WTC11 (cell line): ENCODE results near the gene ASB3. TPM values are rescaled to one million over a fixed set of nuclear protein-coding genes. Genes with fewer than 3 reads are reported as not detected.

Experiments
- ATAC-seq: fragments of 200-7000 bp; cut with Tn5 transposase; 2 replicates; pipeline ENCODE4 v1.10.0; 2021; ENCODE audit warnings: mild to moderate bottlenecking, moderate library complexity
- CTCF ChIA-PET: fragments of 300-600 bp; sonication (Branson Sonifier 250); formaldehyde crosslinking; loops from one replicate; lab custom pipeline; 2021; ENCODE audit warnings: antibody characterized with exemption; lab: Charles Lee
- POLR2A ChIA-PET: fragments of 350-600 bp; sonication (Branson Sonifier 250); formaldehyde crosslinking; loops from one replicate; lab custom pipeline; 2021; ENCODE audit warnings: antibody characterized with exemption; lab: Charles Lee
- DNase-seq: peaks from one replicate; pipeline ENCODE4 v3.0.0; 2021; ENCODE audit warnings: low spot score
- H3K27ac Mint-ChIP-seq: 2 replicates; pipeline ENCODE4 v1.8.0; 2021; ENCODE audit warnings: mixed read lengths
- H3K27me3 Mint-ChIP-seq: 2 replicates; pipeline ENCODE4 v1.8.0; 2021; ENCODE audit warnings: low read depth, mild to moderate bottlenecking, moderate library complexity, mixed read lengths
- H3K36me3 Mint-ChIP-seq: 2 replicates; pipeline ENCODE4 v1.8.0; 2021; ENCODE audit warnings: mixed read lengths
- H3K4me1 Mint-ChIP-seq: 2 replicates; pipeline ENCODE4 v1.8.0; 2022; ENCODE audit warnings: mixed read lengths
- H3K4me3 Mint-ChIP-seq: 2 replicates; pipeline ENCODE4 v1.8.0; 2021; ENCODE audit warnings: mild to moderate bottlenecking, moderate library complexity, mixed read lengths
- H3K9me3 Mint-ChIP-seq: 2 replicates; pipeline ENCODE4 v1.8.0; 2021; ENCODE audit warnings: mixed read lengths
- CBFB ChIP-seq: sonication (generic); formaldehyde crosslinking; IDR thresholded peaks from 2 replicates; pipeline ENCODE4 v1.8.1; 2022; ENCODE audit warnings: mild to moderate bottlenecking, low read depth, missing genetic modification reagents
- CREB1 ChIP-seq: sonication (generic); formaldehyde crosslinking; IDR thresholded peaks from 2 replicates; pipeline ENCODE4 v1.8.0; 2023; ENCODE audit warnings: mild to moderate bottlenecking, missing genetic modification reagents
- ERG ChIP-seq: fragments of 250-450 bp; sonication (Bioruptor Pico); IDR thresholded peaks from 2 replicates; pipeline ENCODE4 v1.8.0; 2021; ENCODE audit warnings: mild to moderate bottlenecking
- FOXK1 ChIP-seq: sonication (generic); formaldehyde crosslinking; IDR thresholded peaks from 2 replicates; pipeline ENCODE4 v1.8.0; 2022; ENCODE audit warnings: mild to moderate bottlenecking, moderate library complexity, missing genetic modification reagents
- GABPB1 ChIP-seq: sonication (generic); formaldehyde crosslinking; IDR thresholded peaks from 2 replicates; pipeline ENCODE4 v1.8.1; 2023; ENCODE audit warnings: mild to moderate bottlenecking, missing genetic modification reagents
- GRHL2 ChIP-seq: fragments of 250-450 bp; sonication (Bioruptor Pico); IDR thresholded peaks from 2 replicates; pipeline ENCODE4 v1.8.0; 2022; ENCODE audit warnings: mild to moderate bottlenecking, moderate library complexity; ENCODE audit not compliant: insufficient replicate concordance, severe bottlenecking
- JAZF1 ChIP-seq: fragments of 250-450 bp; sonication (Bioruptor Pico); IDR thresholded peaks from 2 replicates; pipeline ENCODE4 v1.9.0; 2021; ENCODE audit warnings: moderate library complexity, mild to moderate bottlenecking, inconsistent platforms
- KAT7 ChIP-seq: sonication (generic); formaldehyde crosslinking; IDR thresholded peaks from 2 replicates; pipeline ENCODE4 v1.8.1; 2023; ENCODE audit warnings: missing genetic modification reagents, mild to moderate bottlenecking, borderline replicate concordance
- MXD4 ChIP-seq: fragments of 250-450 bp; sonication (Bioruptor Pico); IDR thresholded peaks from 2 replicates; pipeline ENCODE4 v1.8.0; 2021; ENCODE audit warnings: mild to moderate bottlenecking, moderate library complexity, borderline replicate concordance
- MYBL2 ChIP-seq: sonication (generic); formaldehyde crosslinking; IDR thresholded peaks from 2 replicates; pipeline ENCODE4 v1.8.1; 2023; ENCODE audit warnings: mild to moderate bottlenecking, moderate library complexity, missing genetic modification reagents
- NFATC4 ChIP-seq: fragments of 250-450 bp; sonication (Bioruptor Pico); IDR thresholded peaks from 2 replicates; pipeline ENCODE4 v1.9.0; 2021; ENCODE audit warnings: mild to moderate bottlenecking
- NFYB ChIP-seq: sonication (generic); formaldehyde crosslinking; conservative IDR thresholded peaks from 2 replicates; pipeline ENCODE4 v1.8.0; 2022; ENCODE audit warnings: low read depth, missing genetic modification reagents
- NR1H2 ChIP-seq: sonication (generic); formaldehyde crosslinking; IDR thresholded peaks from 2 replicates; pipeline ENCODE4 v1.9.0; 2021; ENCODE audit warnings: mild to moderate bottlenecking, moderate library complexity, missing genetic modification reagents
- PRRX2 ChIP-seq: fragments of 250-450 bp; sonication (Bioruptor Pico); IDR thresholded peaks from 2 replicates; pipeline ENCODE4 v1.8.0; 2021; ENCODE audit warnings: mild to moderate bottlenecking
- TEAD1 ChIP-seq: sonication (generic); formaldehyde crosslinking; IDR thresholded peaks from 2 replicates; pipeline ENCODE4 v1.8.0; 2022; ENCODE audit warnings: mild to moderate bottlenecking, missing genetic modification reagents
- TEAD4 ChIP-seq: sonication (generic); formaldehyde crosslinking; IDR thresholded peaks from 2 replicates; pipeline ENCODE4 v1.8.0; 2022; ENCODE audit warnings: mild to moderate bottlenecking, missing genetic modification reagents
- ZBTB21 ChIP-seq: sonication (generic); formaldehyde crosslinking; IDR thresholded peaks from 2 replicates; pipeline ENCODE4 v1.8.1; 2023; ENCODE audit warnings: mild to moderate bottlenecking, missing genetic modification reagents, borderline replicate concordance
- ZNF219 ChIP-seq: sonication (generic); formaldehyde crosslinking; IDR thresholded peaks from 2 replicates; pipeline ENCODE4 v1.8.0; 2023; ENCODE audit warnings: missing genetic modification reagents, mild to moderate bottlenecking, borderline replicate concordance
- ZNF317 ChIP-seq: sonication (generic); formaldehyde crosslinking; IDR thresholded peaks from 2 replicates; pipeline ENCODE4 v1.8.1; 2023; ENCODE audit warnings: low read depth, mild to moderate bottlenecking, moderate library complexity, missing genetic modification reagents, borderline replicate concordance
- ZNF423 ChIP-seq: fragments of 250-450 bp; sonication (Bioruptor Pico); IDR thresholded peaks from 2 replicates; pipeline ENCODE4 v2.1.2; 2022; ENCODE audit warnings: mild to moderate bottlenecking, moderate library complexity
- ZNF671 ChIP-seq: fragments of 250-450 bp; sonication (Bioruptor Pico); IDR thresholded peaks from 2 replicates; pipeline ENCODE4 v1.8.0; 2021; ENCODE audit warnings: mild to moderate bottlenecking
- total RNA-seq: library from RNA; stranded (reverse); gene quantifications from 3 replicates; pipeline ENCODE4 v1.2.3, GENCODE V29; 2021
- TF ChIP-seq, protein P1 (sequence below): sonication (generic); formaldehyde crosslinking; conservative IDR thresholded peaks from 2 replicates; pipeline ENCODE4 v1.8.1; 2023; ENCODE audit warnings: mild to moderate bottlenecking, low read depth, missing genetic modification reagents, moderate library complexity
- TF ChIP-seq, protein P2 (sequence below): sonication (generic); formaldehyde crosslinking; IDR thresholded peaks from 2 replicates; pipeline ENCODE4 v1.8.1; 2023; ENCODE audit warnings: mild to moderate bottlenecking, missing genetic modification reagents
- TF ChIP-seq, protein P3 (sequence below): sonication (generic); formaldehyde crosslinking; IDR thresholded peaks from 2 replicates; pipeline ENCODE4 v1.8.1; 2022; ENCODE audit warnings: low read depth, missing genetic modification reagents, borderline replicate concordance
- TF ChIP-seq, protein P4 (sequence below): sonication (generic); formaldehyde crosslinking; IDR thresholded peaks from 2 replicates; pipeline ENCODE4 v1.8.1; 2022; ENCODE audit warnings: mild to moderate bottlenecking, moderate library complexity, missing genetic modification reagents

Gene ASB3
- total RNA-seq, 1 experiment from 2014 or later, result 30.2 TPM

- TF ChIP-seq, protein P1, sequence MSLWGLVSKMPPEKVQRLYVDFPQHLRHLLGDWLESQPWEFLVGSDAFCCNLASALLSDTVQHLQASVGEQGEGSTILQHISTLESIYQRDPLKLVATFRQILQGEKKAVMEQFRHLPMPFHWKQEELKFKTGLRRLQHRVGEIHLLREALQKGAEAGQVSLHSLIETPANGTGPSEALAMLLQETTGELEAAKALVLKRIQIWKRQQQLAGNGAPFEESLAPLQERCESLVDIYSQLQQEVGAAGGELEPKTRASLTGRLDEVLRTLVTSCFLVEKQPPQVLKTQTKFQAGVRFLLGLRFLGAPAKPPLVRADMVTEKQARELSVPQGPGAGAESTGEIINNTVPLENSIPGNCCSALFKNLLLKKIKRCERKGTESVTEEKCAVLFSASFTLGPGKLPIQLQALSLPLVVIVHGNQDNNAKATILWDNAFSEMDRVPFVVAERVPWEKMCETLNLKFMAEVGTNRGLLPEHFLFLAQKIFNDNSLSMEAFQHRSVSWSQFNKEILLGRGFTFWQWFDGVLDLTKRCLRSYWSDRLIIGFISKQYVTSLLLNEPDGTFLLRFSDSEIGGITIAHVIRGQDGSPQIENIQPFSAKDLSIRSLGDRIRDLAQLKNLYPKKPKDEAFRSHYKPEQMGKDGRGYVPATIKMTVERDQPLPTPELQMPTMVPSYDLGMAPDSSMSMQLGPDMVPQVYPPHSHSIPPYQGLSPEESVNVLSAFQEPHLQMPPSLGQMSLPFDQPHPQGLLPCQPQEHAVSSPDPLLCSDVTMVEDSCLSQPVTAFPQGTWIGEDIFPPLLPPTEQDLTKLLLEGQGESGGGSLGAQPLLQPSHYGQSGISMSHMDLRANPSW, result no peak
- TF ChIP-seq NFYB (CRISPR knock-in tag), result no peak
Measured at GRCh38 chr2:53633441-53633840, 153.3 kb downstream of the ASB3 start (continued).

- DNase-seq (no peak), ATAC-seq (no peak)
- ChIA-PET CTCF (no interaction called here), POLR2A (no interaction called here)
- Mint-ChIP-seq H3K36me3 (no peaks in the 10 kb centered on the region), H3K4me3 (no peak overlapping the region), H3K27me3 (no peaks in the 10 kb centered on the region), H3K9me3 (no peaks in the 10 kb centered on the region), H3K27ac (no peak overlapping the region), H3K4me1 (peaks cover 5% of the 10 kb centered on the region; the same call in 1 of the 2 replicates)
- TF ChIP-seq ZNF423 (CRISPR knock-in tag) (no peak), ZNF671 (CRISPR knock-in tag) (no peak), GABPB1 (CRISPR knock-in tag) (no peak), FOXK1 (no peak), TEAD4 (CRISPR knock-in tag) (no peak), MXD4 (CRISPR knock-in tag) (no peak), CREB1 (no peak)
- TF ChIP-seq, protein P1, result no peak
Measured at GRCh38 chr2:53632714-53633113, 154.0 kb downstream of the ASB3 start.

- Mint-ChIP-seq H3K4me1 (peaks cover 5% of the 10 kb centered on the region; the same call in 1 of the 2 replicates), H3K27ac (no peak overlapping the region), H3K4me3 (no peak overlapping the region), H3K27me3 (no peaks in the 10 kb centered on the region), H3K9me3 (no peaks in the 10 kb centered on the region), H3K36me3 (no peaks in the 10 kb centered on the region)
- ATAC-seq (no peak), DNase-seq (no peak)
- ChIA-PET CTCF (no interaction called here), POLR2A (no interaction called here)
- TF ChIP-seq PRRX2 (CRISPR knock-in tag) (no peak), TEAD1 (no peak), CREB1 (no peak), ERG (CRISPR knock-in tag) (no peak), ZNF317 (no peak), CBFB (CRISPR knock-in tag) (no peak), KAT7 (CRISPR knock-in tag) (no peak), ZNF671 (CRISPR knock-in tag) (no peak), JAZF1 (CRISPR knock-in tag) (no peak), ZNF219 (CRISPR knock-in tag) (no peak), ZBTB21 (no peak), NFATC4 (CRISPR knock-in tag) (no peak), GRHL2 (CRISPR knock-in tag) (no peak), MYBL2 (CRISPR knock-in tag) (no peak), NR1H2 (CRISPR knock-in tag) (no peak)
- TF ChIP-seq, protein P2, sequence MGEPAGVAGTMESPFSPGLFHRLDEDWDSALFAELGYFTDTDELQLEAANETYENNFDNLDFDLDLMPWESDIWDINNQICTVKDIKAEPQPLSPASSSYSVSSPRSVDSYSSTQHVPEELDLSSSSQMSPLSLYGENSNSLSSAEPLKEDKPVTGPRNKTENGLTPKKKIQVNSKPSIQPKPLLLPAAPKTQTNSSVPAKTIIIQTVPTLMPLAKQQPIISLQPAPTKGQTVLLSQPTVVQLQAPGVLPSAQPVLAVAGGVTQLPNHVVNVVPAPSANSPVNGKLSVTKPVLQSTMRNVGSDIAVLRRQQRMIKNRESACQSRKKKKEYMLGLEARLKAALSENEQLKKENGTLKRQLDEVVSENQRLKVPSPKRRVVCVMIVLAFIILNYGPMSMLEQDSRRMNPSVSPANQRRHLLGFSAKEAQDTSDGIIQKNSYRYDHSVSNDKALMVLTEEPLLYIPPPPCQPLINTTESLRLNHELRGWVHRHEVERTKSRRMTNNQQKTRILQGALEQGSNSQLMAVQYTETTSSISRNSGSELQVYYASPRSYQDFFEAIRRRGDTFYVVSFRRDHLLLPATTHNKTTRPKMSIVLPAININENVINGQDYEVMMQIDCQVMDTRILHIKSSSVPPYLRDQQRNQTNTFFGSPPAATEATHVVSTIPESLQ (CRISPR knock-in tag), result no peak
- TF ChIP-seq, protein P3, sequence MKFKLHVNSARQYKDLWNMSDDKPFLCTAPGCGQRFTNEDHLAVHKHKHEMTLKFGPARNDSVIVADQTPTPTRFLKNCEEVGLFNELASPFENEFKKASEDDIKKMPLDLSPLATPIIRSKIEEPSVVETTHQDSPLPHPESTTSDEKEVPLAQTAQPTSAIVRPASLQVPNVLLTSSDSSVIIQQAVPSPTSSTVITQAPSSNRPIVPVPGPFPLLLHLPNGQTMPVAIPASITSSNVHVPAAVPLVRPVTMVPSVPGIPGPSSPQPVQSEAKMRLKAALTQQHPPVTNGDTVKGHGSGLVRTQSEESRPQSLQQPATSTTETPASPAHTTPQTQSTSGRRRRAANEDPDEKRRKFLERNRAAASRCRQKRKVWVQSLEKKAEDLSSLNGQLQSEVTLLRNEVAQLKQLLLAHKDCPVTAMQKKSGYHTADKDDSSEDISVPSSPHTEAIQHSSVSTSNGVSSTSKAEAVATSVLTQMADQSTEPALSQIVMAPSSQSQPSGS (CRISPR knock-in tag), result no peak
- TF ChIP-seq, protein P4, sequence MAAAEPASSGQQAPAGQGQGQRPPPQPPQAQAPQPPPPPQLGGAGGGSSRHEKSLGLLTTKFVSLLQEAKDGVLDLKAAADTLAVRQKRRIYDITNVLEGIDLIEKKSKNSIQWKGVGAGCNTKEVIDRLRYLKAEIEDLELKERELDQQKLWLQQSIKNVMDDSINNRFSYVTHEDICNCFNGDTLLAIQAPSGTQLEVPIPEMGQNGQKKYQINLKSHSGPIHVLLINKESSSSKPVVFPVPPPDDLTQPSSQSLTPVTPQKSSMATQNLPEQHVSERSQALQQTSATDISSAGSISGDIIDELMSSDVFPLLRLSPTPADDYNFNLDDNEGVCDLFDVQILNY (CRISPR knock-in tag), result no peak
Measured at GRCh38 chr2:53632126-53632460, 154.7 kb downstream of the ASB3 start.
